Spinal cord (tissue), 10 donors: ENCODE measurements around the gene NTMT1. TPM values are rescaled to one million over a fixed set of nuclear protein-coding genes. Genes with fewer than 3 reads are reported as not detected.
"Not testable (repeated sequence)": the region's sequence is repeated elsewhere in the genome, so short reads cannot be mapped to it uniquely, and the experiment has no call there.

Experiments used
- DNase-seq, 6 donors: peaks; one replicate each; pipeline versions ENCODE4 v3.0.0 to v3.0.0-alpha.2; 2013 to 2015; ENCODE audit warnings: low spot score in 6 of 6, low read depth in 4 of 6
- H3K27ac ChIP-seq: one replicate; pipeline ENCODE4 v1.5.1; 2013; ENCODE audit warnings: low read depth, low read length, control low read depth
- H3K27me3 ChIP-seq: one replicate; pipeline ENCODE4 v1.6.1; 2013; ENCODE audit warnings: low read length; ENCODE audit not compliant: control insufficient read depth, insufficient read depth
- H3K36me3 ChIP-seq: one replicate; pipeline ENCODE4 v1.6.1; 2013; ENCODE audit warnings: low read length; ENCODE audit not compliant: control insufficient read depth, insufficient read depth
- H3K4me1 ChIP-seq: one replicate; pipeline ENCODE4 v1.6.1; 2013; ENCODE audit warnings: low read length; ENCODE audit not compliant: control insufficient read depth, insufficient read depth
- H3K4me3 ChIP-seq: one replicate; pipeline ENCODE4 v1.5.1; 2013; ENCODE audit warnings: low read depth, low read length, control low read depth
- H3K9me3 ChIP-seq: one replicate; pipeline ENCODE4 v1.6.1; 2013; ENCODE audit warnings: low read length; ENCODE audit not compliant: control insufficient read depth, insufficient read depth
- WGBS: methylation state at CpG from one replicate; pipeline ENCODE4 v1.1.5; 2013; ENCODE audit warnings: missing lambda C conversion rate; ENCODE audit not compliant: insufficient coverage; 5-methylcytosine and 5-hydroxymethylcytosine counted together
- polyA plus RNA-seq, 2 donors: library from polyadenylated mRNA; unstranded; fragments of 120-200 nt; gene quantifications; one replicate each; pipeline ENCODE4 v1.2.1, GENCODE V29; 2013; ENCODE audit not compliant: insufficient read length in 2 of 2
- total RNA-seq, 2 donors: library from RNA; depleted of rRNA in 1 of 2; stranded (reverse); fragments of 120-200 nt in 1 of 2; fragments of >200 nt in 1 of 2; gene quantifications; one replicate each; pipeline versions ENCODE4 v1.2.3 to v1.2.4, GENCODE V29; 2013 to 2014
- donor health status: healthy.

Gene NTMT1
- total and polyA plus RNA-seq, 4 donors = 15.9 to 39.9 (median 32.4) TPM

- WGBS = no CpG with 5 or more reads among the region's 1 CpG
- DNase-seq = no peak
Measured at GRCh38 chr9:129585352-129585751, 40.6 kb upstream of the NTMT1 start.

GRCh38 chr9:129586245-129586644 is 39.7 kb upstream of the NTMT1 start:
- Histone ChIP-seq H3K4me1 (peaks cover 5% of the 10 kb centered on the region), H3K4me3 (no peak overlapping the region), H3K27ac (no peak overlapping the region), H3K9me3 (no peaks in the 10 kb centered on the region), H3K27me3 (no peaks in the 10 kb centered on the region), H3K36me3 (no peaks in the 10 kb centered on the region)
- DNase-seq = no peak
- no CpG with 5 or more reads among the region's 1 CpG for whole genome bisulfite sequencing

More at GRCh38 chr9:129585352-129585751, 40.6 kb upstream of the NTMT1 start:
- Histone ChIP-seq H3K27ac (no peak overlapping the region), H3K9me3 (no peaks in the 10 kb centered on the region), H3K4me1 (peaks cover 5% of the 10 kb centered on the region), H3K4me3 (no peak overlapping the region), H3K27me3 (no peaks in the 10 kb centered on the region), H3K36me3 (no peaks in the 10 kb centered on the region)

- 66% methylated on average over 7 of the region's 8 CpGs for WGBS
- no peak for DNase-seq
- Histone ChIP-seq H3K27ac (no peak overlapping the region), H3K4me3 (no peak overlapping the region), H3K4me1 (peaks cover 5% of the 10 kb centered on the region), H3K27me3 (no peaks in the 10 kb centered on the region), H3K9me3 (no peaks in the 10 kb centered on the region), H3K36me3 (no peaks in the 10 kb centered on the region)
Measured at GRCh38 chr9:129586685-129587084, 39.3 kb upstream of the NTMT1 start.

- Histone ChIP-seq H3K27ac (no peak overlapping the region), H3K36me3 (no peaks in the 10 kb centered on the region), H3K4me3 (no peak overlapping the region), H3K9me3 (no peaks in the 10 kb centered on the region), H3K27me3 (no peaks in the 10 kb centered on the region), H3K4me1 (peaks cover 5% of the 10 kb centered on the region)
- 84% methylated on average over 12 of the region's 23 CpGs for WGBS
- DNase-seq = no peak
Measured at GRCh38 chr9:129587487-129588262, 38.3 kb upstream of the NTMT1 start.

- Histone ChIP-seq H3K9me3 (no peaks in the 10 kb centered on the region), H3K27me3 (no peaks in the 10 kb centered on the region), H3K36me3 (no peaks in the 10 kb centered on the region), H3K4me3 (no peak overlapping the region), H3K27ac (no peak overlapping the region), H3K4me1 (peaks cover 5% of the 10 kb centered on the region)
- WGBS = 39% methylated on average over 5 of the region's 6 CpGs
- DNase-seq = no peak
Measured at GRCh38 chr9:129590466-129590865, 35.5 kb upstream of the NTMT1 start.

GRCh38 chr9:129591916-129592315 is 34.0 kb upstream of the NTMT1 start:
- Histone ChIP-seq H3K4me1 (peaks cover 13% of the 10 kb centered on the region), H3K36me3 (no peaks in the 10 kb centered on the region), H3K9me3 (no peaks in the 10 kb centered on the region), H3K27ac (no peak overlapping the region), H3K27me3 (peaks cover 3% of the 10 kb centered on the region), H3K4me3 (no peak overlapping the region)
- 27% methylated on average over 3 of the region's 5 CpGs for WGBS
- peak in 1 of 6 donors; percentile 59 for DNase-seq

GRCh38 chr9:129592790-129593189 is 33.2 kb upstream of the NTMT1 start:
- not testable (repeated sequence) for H3K27me3 ChIP-seq, H3K9me3 ChIP-seq, H3K27ac ChIP-seq, DNase-seq, H3K36me3 ChIP-seq, H3K4me3 ChIP-seq
- H3K4me1 ChIP-seq = peaks cover 20% of the 10 kb centered on the region
- 82% methylated on average over 9 of the region's 10 CpGs for WGBS

- no peaks in the 10 kb centered on the region for H3K36me3 ChIP-seq
- H3K27ac ChIP-seq = no peak overlapping the region
- H3K9me3 ChIP-seq = no peaks in the 10 kb centered on the region
- 68% methylated on average over 3 of the region's 7 CpGs for WGBS
- H3K27me3 ChIP-seq = peaks cover 13% of the 10 kb centered on the region
- DNase-seq = no peak
- H3K4me3 ChIP-seq = no peak overlapping the region
- peaks cover 26% of the 10 kb centered on the region for H3K4me1 ChIP-seq
Measured at GRCh38 chr9:129594632-129595031, 31.3 kb upstream of the NTMT1 start.

GRCh38 chr9:129595311-129595741 is 30.6 kb upstream of the NTMT1 start:
- Histone ChIP-seq H3K27me3 (peaks cover 13% of the 10 kb centered on the region), H3K36me3 (no peaks in the 10 kb centered on the region), H3K27ac (no peak overlapping the region), H3K9me3 (no peaks in the 10 kb centered on the region), H3K4me1 (peaks cover 26% of the 10 kb centered on the region), H3K4me3 (no peak overlapping the region)
- DNase-seq = no peak
- WGBS = 60% methylated on average over 3 of the region's 5 CpGs

GRCh38 chr9:129595903-129596540 is 29.9 kb upstream of the NTMT1 start:
- H3K4me3 ChIP-seq = no peak overlapping the region
- no peak for DNase-seq
- 85% methylated on average over 5 of the region's 6 CpGs for WGBS
- H3K27ac ChIP-seq = peak overlapping the region; percentile 96
- H3K27me3 ChIP-seq = peaks cover 13% of the 10 kb centered on the region
- H3K9me3 ChIP-seq = no peaks in the 10 kb centered on the region
- peaks cover 31% of the 10 kb centered on the region for H3K4me1 ChIP-seq
- no peaks in the 10 kb centered on the region for H3K36me3 ChIP-seq
